Heart left ventricle (tissue), 16 donors: ENCODE measurements around the gene MUC4. TPM values are rescaled to one million over a fixed set of nuclear protein-coding genes. Genes with fewer than 3 reads are reported as not detected.
"Not testable (repeated sequence)": the region's sequence is repeated elsewhere in the genome, so short reads cannot be mapped to it uniquely, and the experiment has no call there.

Experiments
- ATAC-seq, 4 donors: fragments of 200-7000 bp; cut with Tn5 transposase; one replicate each; pipeline ENCODE4 v1.9.1; 2020 to 2022; ENCODE audit warnings: moderate library complexity in 4 of 4, mild to moderate bottlenecking in 3 of 4, moderate number of reproducible peaks in 1 of 4
- DNase-seq, 5 donors: peaks; one replicate each; pipeline ENCODE4 v3.0.0-alpha.2; 2020
- H3K27ac ChIP-seq, 12 donors: fragments of 200-600 bp; sonication (generic) in 4 of 12; one replicate each; pipeline versions ENCODE4 v1.5.0 to v1.8.0; 2016 to 2022; ENCODE audit warnings: mild to moderate bottlenecking in 2 of 12
- H3K27me3 ChIP-seq, 9 donors: fragments of 200-600 bp; sonication (generic) in 2 of 9; one replicate each; pipeline versions ENCODE4 v1.5.1 to v1.8.0; 2016 to 2022; ENCODE audit warnings: mild to moderate bottlenecking in 3 of 9
- H3K36me3 ChIP-seq, 9 donors: fragments of 200-600 bp; sonication (generic) in 2 of 9; one replicate each; pipeline versions ENCODE4 v1.5.0 to v1.8.0; 2018 to 2022; ENCODE audit warnings: mild to moderate bottlenecking in 2 of 9
- H3K4me1 ChIP-seq, 12 donors: fragments of 200-600 bp; sonication (generic) in 4 of 12; one replicate each; pipeline versions ENCODE4 v1.5.0 to v1.8.0; 2016 to 2022; ENCODE audit warnings: mild to moderate bottlenecking in 3 of 12
- H3K4me3 ChIP-seq, 12 donors: fragments of 200-600 bp; sonication (generic) in 4 of 12; one replicate each; pipeline versions ENCODE4 v1.5.0 to v1.8.0; 2017 to 2022; ENCODE audit warnings: mild to moderate bottlenecking in 9 of 12, moderate library complexity in 4 of 12
- H3K9me3 ChIP-seq, 12 donors: fragments of 200-600 bp; sonication (generic) in 4 of 12; one replicate each; pipeline versions ENCODE4 v1.5.0 to v1.8.0; 2016 to 2022; ENCODE audit warnings: mild to moderate bottlenecking in 1 of 12
- POLR2A ChIP-seq, 2 donors: fragments of 450-650 bp; IDR thresholded peaks; one replicate each; pipeline ENCODE4 v1.6.1; 2017; ENCODE audit warnings: antibody characterized with exemption in 2 of 2, mild to moderate bottlenecking in 2 of 2, moderate library complexity in 2 of 2
- WGBS, 4 donors: extraction: QIAGEN DNeasy Blood & Tissue Kit in 2 of 4; methylation state at CpG; one replicate each; pipeline versions ENCODE4 v1.1.5 to v1.1.7; 2013 to 2018; 5-methylcytosine and 5-hydroxymethylcytosine counted together
- intact Hi-C, 10 donors: fragments of 100-400 bp; cut with DNase I; formaldehyde crosslinking; loops; one replicate each; pipeline versions ENCODE4 v1.11.1 to v1.14.2; 2022
- polyA plus RNA-seq, 2 donors: library from polyadenylated mRNA; stranded (reverse); fragments of 200-250 nt; gene quantifications; one replicate each; pipeline ENCODE4 v1.2.3, GENCODE V29; 2013
- total RNA-seq, 9 donors: library from RNA; depleted of rRNA in 2 of 9; stranded (reverse); fragments of >200 nt in 2 of 9; fragmentation: NEBNext Ultra II Directional in 3 of 9; extraction: Animal tissue kit (Norgen Biotek cat#: 25700) in 3 of 9; gene quantifications; one replicate each; pipeline versions ENCODE4 v1.1.0 to v1.2.4, GENCODE V29; 2016 to 2023
- TF ChIP-seq, protein P1 (sequence below), 12 donors: fragments of 200-600 bp; sonication (generic) in 4 of 12; IDR thresholded peaks; one replicate each; pipeline versions ENCODE4 v1.5.0 to v1.8.0; 2018 to 2022; ENCODE audit warnings: antibody characterized with exemption in 12 of 12, mild to moderate bottlenecking in 5 of 12
- donor health status: ischemic (EF 13 %, LVEDD 7.1; RV severe dilation, severe dysfunction).
- donor health status: healthy with polysubstance abuse.
- donor health status: DM: no; HTN: yes; CAD: no.
- donor health status: DM: no; HTN: no; CAD: no.
- donor health status: ischemic (EF 25% LVEDD 6.9; RV normal size, moderate dysfunction).
- donor health status: ischemic (EF 25% LVEDD 5.7; RV mildly dilated, moderate dysfunction).
- donor health status: healthy.
- donor health status: DM: yes; HTN: yes; CAD: no.
- donor health status: ischemic (EF 35%, LVEDD 5.7; RV mildly dilated, moderate dysfunction).
- donor health status: nonischemic (EF 11% LVEDD 7.7; RV severe dilation, severe dysfunction).
- donor health status: DM: yes; HTN: yes; CAD: no.
- donor health status: PGD.
- donor health status: ischemic (EF 29% LVEDD 5.4; RV normal size, mild dysfunction).
- donor health status: nonischemic (EF 23%, LVEDD 6.1; RV moderate dilation, normal function).

Gene MUC4
- total and polyA plus RNA-seq, 11 donors, result 0.02 to 0.17 (median 0.03) TPM; not detected in 8

DNA sequence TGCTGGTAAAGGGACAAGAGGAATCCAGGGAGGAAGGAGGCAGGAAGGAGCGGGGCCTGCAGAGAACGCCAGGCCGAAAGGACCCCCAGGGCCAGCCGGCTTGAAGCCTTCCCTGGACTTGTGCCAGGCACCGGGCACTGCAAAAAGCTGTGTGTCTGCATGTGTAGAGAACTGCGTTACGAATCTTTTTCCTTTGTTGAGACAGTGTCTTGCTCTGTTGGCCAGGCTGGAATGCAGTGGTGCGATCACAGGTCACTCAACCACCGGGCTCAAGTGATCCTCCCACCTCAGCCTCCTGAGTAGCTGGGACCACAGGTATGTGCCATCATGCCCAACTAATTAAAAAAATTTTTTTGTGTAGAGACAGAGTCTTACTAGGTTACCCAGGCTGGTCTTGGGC is 17.0 kb upstream of the MUC4 start:
- WGBS, 4 donors, result 77 to 87% (median 81%) methylated on average over 9 of the region's 9 CpGs
- TF ChIP-seq POLR2A (IDR thresholded peaks at IDR 0.05), result no peak
- TF ChIP-seq, protein P1, sequence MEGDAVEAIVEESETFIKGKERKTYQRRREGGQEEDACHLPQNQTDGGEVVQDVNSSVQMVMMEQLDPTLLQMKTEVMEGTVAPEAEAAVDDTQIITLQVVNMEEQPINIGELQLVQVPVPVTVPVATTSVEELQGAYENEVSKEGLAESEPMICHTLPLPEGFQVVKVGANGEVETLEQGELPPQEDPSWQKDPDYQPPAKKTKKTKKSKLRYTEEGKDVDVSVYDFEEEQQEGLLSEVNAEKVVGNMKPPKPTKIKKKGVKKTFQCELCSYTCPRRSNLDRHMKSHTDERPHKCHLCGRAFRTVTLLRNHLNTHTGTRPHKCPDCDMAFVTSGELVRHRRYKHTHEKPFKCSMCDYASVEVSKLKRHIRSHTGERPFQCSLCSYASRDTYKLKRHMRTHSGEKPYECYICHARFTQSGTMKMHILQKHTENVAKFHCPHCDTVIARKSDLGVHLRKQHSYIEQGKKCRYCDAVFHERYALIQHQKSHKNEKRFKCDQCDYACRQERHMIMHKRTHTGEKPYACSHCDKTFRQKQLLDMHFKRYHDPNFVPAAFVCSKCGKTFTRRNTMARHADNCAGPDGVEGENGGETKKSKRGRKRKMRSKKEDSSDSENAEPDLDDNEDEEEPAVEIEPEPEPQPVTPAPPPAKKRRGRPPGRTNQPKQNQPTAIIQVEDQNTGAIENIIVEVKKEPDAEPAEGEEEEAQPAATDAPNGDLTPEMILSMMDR (IDR thresholded peaks at IDR 0.05), result no peak
- H3K4me1 ChIP-seq, result no peaks in the 10 kb centered on the region
- intact Hi-C loops, result no loop called here
- ATAC-seq (no peak), DNase-seq (no peak)
- H3K9me3 ChIP-seq, result no peaks in the 10 kb centered on the region
- H3K27ac ChIP-seq, result no peak overlapping the region
- peaks cover 0 to 9% (median 5%) of the 10 kb centered on the region in 9 donors for H3K27me3 ChIP-seq
- no peaks in the 10 kb centered on the region for H3K36me3 ChIP-seq
- no peak overlapping the region for H3K4me3 ChIP-seq

DNA sequence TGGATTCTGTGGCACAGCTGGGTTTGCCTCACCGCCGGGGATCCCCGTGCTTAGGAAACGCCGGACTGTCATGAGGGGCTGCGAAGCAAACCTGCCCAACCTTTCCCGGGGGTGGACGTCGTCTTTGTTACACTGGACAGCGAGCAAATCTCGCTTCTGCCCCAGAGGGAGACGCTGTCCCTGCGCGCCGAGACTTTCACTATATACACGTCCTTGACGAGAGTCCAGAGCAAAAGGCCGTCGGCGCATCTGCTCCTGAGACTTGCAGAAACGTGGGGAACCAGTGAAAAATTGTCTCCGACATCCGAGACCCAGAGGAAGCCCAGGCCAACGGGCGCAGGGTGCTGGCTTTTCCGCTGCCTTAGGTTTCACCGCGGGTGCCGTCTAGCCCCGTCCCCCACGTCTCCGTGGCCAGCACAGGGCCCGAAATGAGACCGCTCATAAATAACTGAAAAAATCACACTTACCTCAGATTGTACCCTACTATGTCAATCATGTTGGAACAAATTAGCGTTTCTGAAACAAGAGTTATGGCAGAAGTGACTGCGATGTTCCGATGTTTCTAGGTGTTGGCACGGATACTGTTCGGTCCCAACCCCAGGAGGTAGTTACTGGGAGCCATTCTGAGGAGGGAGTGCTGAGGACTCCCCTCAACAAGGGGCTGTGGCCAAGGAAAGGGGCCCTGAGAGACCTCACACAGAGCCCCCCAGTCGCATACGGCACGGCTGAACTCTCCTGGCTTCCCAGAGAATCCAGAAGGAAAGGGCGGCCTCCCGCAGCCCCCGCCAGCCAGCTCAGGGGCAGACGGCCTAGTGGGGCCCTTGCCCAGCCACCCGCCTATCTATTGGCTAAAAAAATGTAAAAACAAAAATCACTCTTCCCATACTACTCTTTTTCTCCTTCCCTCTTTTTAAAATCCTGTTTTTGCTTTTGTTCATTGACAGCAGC is 14.4 kb upstream of the MUC4 start:
- Histone ChIP-seq H3K27me3 (peaks cover 0 to 31% (median 5%) of the 10 kb centered on the region in 9 donors), H3K9me3 (no peaks in the 10 kb centered on the region), H3K4me1 (no peaks in the 10 kb centered on the region), H3K36me3 (no peaks in the 10 kb centered on the region), H3K27ac (no peak overlapping the region), H3K4me3 (no peak overlapping the region)
- intact Hi-C loops, result no loop called here
- DNase-seq (no peak), ATAC-seq (no peak)
- no peak for TF ChIP-seq POLR2A (IDR thresholded peaks at IDR 0.05)
- TF ChIP-seq, protein P1 (IDR thresholded peaks at IDR 0.05), result no peak
- WGBS, 4 donors, result 90 to 92% (median 91%) methylated on average over 41 to 47 of the region's 47 CpGs

DNA sequence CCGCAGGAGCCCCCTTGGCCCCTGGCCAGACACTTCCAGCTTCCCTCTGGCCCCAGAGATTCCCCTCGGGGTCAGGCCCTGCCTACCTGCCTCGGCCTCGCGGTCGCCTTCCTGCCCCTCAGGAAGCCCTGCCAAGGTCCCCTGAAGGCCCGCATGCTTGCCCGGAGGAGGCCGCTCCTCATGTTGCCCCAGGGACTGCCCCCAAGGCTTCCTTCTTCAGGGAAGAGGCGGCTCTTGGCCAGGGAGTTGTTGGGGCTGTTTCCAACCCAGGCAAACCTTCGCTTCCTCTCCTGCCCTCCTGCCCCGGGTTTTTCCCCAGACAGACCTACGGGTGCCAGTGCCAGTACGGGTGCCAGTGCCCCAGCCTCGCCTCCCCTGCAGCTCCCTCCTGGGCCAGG is 13.5 kb upstream of the MUC4 start:
- Histone ChIP-seq H3K27ac (no peak overlapping the region), H3K4me1 (no peaks in the 10 kb centered on the region), H3K36me3 (no peaks in the 10 kb centered on the region), H3K4me3 (no peak overlapping the region), H3K27me3 (peaks cover 0 to 38% (median 5%) of the 10 kb centered on the region in 9 donors), H3K9me3 (no peaks in the 10 kb centered on the region)
- peak in 1 of 4 donors; percentile 22 for ATAC-seq
- intact Hi-C loops, result no loop called here
- TF ChIP-seq, protein P1 (IDR thresholded peaks at IDR 0.05), result no peak
- TF ChIP-seq POLR2A (IDR thresholded peaks at IDR 0.05), result no peak
- 47 to 61% (median 55%) methylated on average over 14 to 15 of the region's 15 CpGs for WGBS, 4 donors
- peak in 1 of 5 donors; percentile 56 for DNase-seq

DNA sequence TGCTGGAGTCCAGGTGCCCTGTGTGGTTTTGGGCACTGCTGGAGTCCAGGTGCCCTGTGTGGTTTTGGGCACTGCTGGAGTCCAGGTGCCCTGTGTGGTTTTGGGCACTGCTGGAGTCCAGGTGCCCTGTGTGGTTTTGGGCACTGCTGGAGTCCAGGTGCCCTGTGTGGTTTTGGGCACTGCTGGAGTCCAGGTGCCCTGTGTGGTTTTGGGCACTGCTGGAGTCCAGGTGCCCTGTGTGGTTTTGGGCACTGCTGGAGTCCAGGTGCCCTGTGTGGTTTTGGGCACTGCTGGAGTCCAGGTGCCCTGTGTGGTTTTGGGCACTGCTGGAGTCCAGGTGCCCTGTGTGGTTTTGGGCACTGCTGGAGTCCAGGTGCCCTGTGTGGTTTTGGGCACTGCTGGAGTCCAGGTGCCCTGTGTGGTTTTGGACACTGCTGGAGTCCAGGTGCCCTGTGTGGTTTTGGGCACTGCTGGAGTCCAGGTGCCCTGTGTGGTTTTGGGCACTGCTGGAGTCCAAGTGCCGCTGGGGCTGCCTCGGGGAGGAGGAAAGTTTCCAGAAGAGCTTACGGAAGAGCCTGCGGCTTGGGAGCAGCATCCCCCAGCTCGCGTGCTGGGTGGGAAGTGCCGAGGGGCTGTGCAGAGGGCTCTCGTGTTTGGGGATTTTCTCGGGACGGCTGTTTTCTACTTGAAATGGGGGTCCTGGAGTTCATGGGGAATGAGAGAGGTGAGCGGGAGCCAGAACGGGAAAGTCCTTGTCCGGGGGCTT is 12.9 kb upstream of the MUC4 start:
- peaks cover 0 to 38% (median 5%) of the 10 kb centered on the region in 9 donors for H3K27me3 ChIP-seq
- H3K4me3 ChIP-seq, H3K4me1 ChIP-seq, H3K9me3 ChIP-seq, intact Hi-C loops, H3K36me3 ChIP-seq, H3K27ac ChIP-seq, ATAC-seq: not testable (repeated sequence)
- WGBS, 4 donors, result 55 to 74% (median 58%) methylated on average over 13 of the region's 13 CpGs
- DNase-seq, result peak in 1 of 5 donors; percentile 21
